Body of pancreas (tissue), 4 donors: ENCODE data around the gene ZNF654. TPM values are rescaled to one million over a fixed set of nuclear protein-coding genes. Genes with fewer than 3 reads are reported as not detected.

Experiments
- ATAC-seq: fragments of 150-250 bp; one replicate; pipeline ENCODE4 v1.9.1; 2016
- DNase-seq, 4 donors: peaks; one replicate each; pipeline ENCODE4 v3.0.0-alpha.2; 2019
- H3K27ac ChIP-seq, 4 donors: fragments of 200-600 bp; sonication (generic); 1 replicate in 3 of 4; 2 replicates in 1 of 4; pipeline versions ENCODE4 v1.5.1 to v1.6.1; 2016 to 2019; ENCODE audit warnings: mild to moderate bottlenecking in 1 of 4, mixed read lengths in 1 of 4, moderate library complexity in 1 of 4
- H3K27me3 ChIP-seq, 2 donors: fragments of 200-600 bp; sonication (generic); one replicate each; pipeline ENCODE4 v1.6.0; 2016; ENCODE audit warnings: mild to moderate bottlenecking in 1 of 2
- H3K36me3 ChIP-seq, 2 donors: fragments of 200-600 bp; sonication (generic); replicated peaks in 1 of 2; 2 replicates each; pipeline ENCODE4 v1.5.1; 2016; ENCODE audit warnings: low read depth in 2 of 2; ENCODE audit not compliant: insufficient read depth in 1 of 2
- H3K4me1 ChIP-seq: fragments of 200-600 bp; sonication (generic); one replicate; pipeline ENCODE4 v1.6.0; 2016
- H3K4me3 ChIP-seq, 2 donors: fragments of 200-600 bp; sonication (generic); 1 replicate in 1 of 2; 2 replicates in 1 of 2; pipeline ENCODE4 v1.5.1; 2016 to 2019
- H3K9me3 ChIP-seq, 3 donors: fragments of 200-600 bp; sonication (generic); 1 replicate in 2 of 3; 2 replicates in 1 of 3; pipeline ENCODE4 v1.5.1; 2016
- POLR2A ChIP-seq, 3 donors: fragments of 450-650 bp; IDR thresholded peaks; one replicate each; pipeline ENCODE4 v1.6.1; 2016; ENCODE audit warnings: antibody characterized with exemption in 3 of 3, mild to moderate bottlenecking in 2 of 3
- WGBS, 2 donors: methylation state at CpG; one replicate each; pipeline ENCODE4 v1.1.5; 2017; 5-methylcytosine and 5-hydroxymethylcytosine counted together
- intact Hi-C: fragments of 100-400 bp; cut with DNase I; formaldehyde crosslinking; loops from one replicate; pipeline ENCODE4 v1.15.1; 2023
- total RNA-seq, 2 donors: library from RNA; depleted of rRNA; stranded (reverse); fragments of >200 nt; gene quantifications; one replicate each; pipeline ENCODE4 v1.1.0, GENCODE V29; 2016
- TF ChIP-seq, protein P1 (sequence below), 7 experiments: fragments of 450-650 bp in 4 of 7; fragments of 200-600 bp in 3 of 7; sonication (generic) in 3 of 7; IDR thresholded peaks; one replicate each; pipeline ENCODE4 v1.5.1; 2016 to 2019; ENCODE audit warnings: antibody characterized with exemption in 7 of 7

ZNF654 gene
- total RNA-seq, 2 donors from 2014 or later, result 4.3 to 7.0 TPM

DNA sequence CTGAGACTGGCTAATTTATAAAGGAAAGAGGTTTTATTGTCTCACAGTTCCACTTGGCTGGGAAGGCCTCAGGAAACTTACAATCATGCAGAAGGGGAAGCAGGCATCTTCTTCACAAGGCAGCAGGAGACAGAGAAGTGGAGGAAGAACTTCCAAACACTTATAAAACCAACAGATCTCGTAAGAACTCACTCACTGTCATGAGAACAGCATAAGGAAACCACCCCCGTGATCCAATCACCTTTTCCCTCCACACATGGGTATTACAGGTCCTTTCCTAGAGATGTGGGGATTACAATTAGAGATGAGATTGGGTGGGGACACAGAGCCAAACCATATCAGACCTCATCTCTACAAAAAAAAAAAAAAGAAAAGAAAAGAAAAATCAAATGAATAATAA lies 26.0 kb upstream of the ZNF654 start:
- no peak for TF ChIP-seq POLR2A (IDR thresholded peaks at IDR 0.05)
- TF ChIP-seq, protein P1, sequence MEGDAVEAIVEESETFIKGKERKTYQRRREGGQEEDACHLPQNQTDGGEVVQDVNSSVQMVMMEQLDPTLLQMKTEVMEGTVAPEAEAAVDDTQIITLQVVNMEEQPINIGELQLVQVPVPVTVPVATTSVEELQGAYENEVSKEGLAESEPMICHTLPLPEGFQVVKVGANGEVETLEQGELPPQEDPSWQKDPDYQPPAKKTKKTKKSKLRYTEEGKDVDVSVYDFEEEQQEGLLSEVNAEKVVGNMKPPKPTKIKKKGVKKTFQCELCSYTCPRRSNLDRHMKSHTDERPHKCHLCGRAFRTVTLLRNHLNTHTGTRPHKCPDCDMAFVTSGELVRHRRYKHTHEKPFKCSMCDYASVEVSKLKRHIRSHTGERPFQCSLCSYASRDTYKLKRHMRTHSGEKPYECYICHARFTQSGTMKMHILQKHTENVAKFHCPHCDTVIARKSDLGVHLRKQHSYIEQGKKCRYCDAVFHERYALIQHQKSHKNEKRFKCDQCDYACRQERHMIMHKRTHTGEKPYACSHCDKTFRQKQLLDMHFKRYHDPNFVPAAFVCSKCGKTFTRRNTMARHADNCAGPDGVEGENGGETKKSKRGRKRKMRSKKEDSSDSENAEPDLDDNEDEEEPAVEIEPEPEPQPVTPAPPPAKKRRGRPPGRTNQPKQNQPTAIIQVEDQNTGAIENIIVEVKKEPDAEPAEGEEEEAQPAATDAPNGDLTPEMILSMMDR (IDR thresholded peaks at IDR 0.05), result no peak
- no peak overlapping the region for H3K27ac ChIP-seq
- no peak for ATAC-seq

DNA sequence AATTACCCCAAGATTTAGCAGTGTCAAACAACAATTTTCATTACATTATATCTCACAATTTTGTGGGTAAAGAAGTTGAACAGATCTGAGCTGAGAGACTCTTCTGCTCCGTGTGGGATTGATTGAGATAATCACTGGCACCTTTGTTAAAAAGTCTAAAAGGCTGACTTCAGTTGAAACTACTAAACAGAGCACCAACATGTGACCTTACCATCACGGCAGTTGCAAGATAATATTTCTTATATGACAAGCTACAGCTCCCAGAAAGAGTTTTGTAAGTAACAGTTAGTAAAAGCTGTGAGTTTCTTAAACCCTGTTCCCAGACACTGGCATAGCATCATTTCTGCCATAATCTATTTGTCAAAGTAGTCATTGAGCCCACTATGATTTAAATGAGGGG lies 25.2 kb upstream of the ZNF654 start:
- Histone ChIP-seq H3K4me1 (peaks cover 12% of the 10 kb centered on the region), H3K36me3 (no peaks in the 10 kb centered on the region), H3K4me3 (no peak overlapping the region), H3K27me3 (no peaks in the 10 kb centered on the region), H3K27ac (no peak overlapping the region), H3K9me3 (no peaks in the 10 kb centered on the region)
- intact Hi-C loops, result no loop called here
- ATAC-seq (no peak), DNase-seq (no peak)
- WGBS, 2 donors, result 38 to 40% methylated on average over 2 of the region's 2 CpGs
- TF ChIP-seq, protein P1 (IDR thresholded peaks at IDR 0.05), result no peak
- TF ChIP-seq POLR2A (IDR thresholded peaks at IDR 0.05), result no peak

More for the DNA sequence above, 26.0 kb upstream of the ZNF654 start:
- Histone ChIP-seq H3K4me3 (no peak overlapping the region), H3K4me1 (peaks cover 12% of the 10 kb centered on the region), H3K27me3 (no peaks in the 10 kb centered on the region), H3K36me3 (no peaks in the 10 kb centered on the region), H3K9me3 (no peaks in the 10 kb centered on the region)
- intact Hi-C loops, result no loop called here
- no peak for DNase-seq
- 85 to 90% methylated on average over 2 of the region's 2 CpGs for WGBS, 2 donors

DNA sequence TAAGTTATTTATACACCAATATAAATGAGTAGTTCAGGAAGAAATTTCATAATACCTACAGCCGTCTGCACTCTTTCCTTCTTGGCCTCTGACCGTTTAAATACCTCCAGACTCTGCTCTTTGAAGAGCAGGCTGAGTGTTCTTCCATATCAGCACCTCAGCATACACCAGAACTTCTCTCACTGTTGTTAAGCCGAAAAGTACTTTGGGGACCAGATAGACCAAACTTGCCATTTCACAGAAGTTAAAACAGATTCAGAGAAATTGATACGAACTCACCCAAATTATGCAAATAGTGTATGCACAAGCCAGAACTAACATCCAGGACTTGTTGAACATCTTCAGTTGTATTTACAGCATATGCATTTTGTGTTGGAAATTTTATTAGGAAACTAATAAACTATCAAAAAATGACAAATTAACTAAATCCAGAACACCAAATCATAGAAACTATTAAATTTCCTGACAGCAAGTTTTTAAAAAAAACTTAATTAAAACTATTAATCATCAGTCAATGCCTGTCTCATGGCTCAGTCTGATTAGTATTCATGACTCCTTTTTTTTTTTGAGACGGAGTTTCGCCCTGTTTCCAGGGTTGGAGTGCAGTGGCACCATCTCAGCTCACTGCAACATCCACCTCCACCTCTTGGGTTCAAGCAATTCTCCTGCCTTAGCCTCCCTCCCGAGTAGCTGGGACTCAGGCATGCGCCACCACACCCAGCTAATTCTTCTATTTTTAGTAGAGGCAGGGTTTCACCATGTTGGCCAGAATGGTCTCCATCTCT lies 24.4 kb upstream of the ZNF654 start:
- Histone ChIP-seq H3K9me3 (no peaks in the 10 kb centered on the region), H3K27me3 (no peaks in the 10 kb centered on the region), H3K4me3 (no peak overlapping the region), H3K36me3 (no peaks in the 10 kb centered on the region), H3K4me1 (peaks cover 12% of the 10 kb centered on the region), H3K27ac (no peak overlapping the region)
- DNase-seq (no peak), ATAC-seq (no peak)
- 71 to 83% methylated on average over 8 of the region's 8 CpGs for WGBS, 2 donors
- TF ChIP-seq, protein P1 (IDR thresholded peaks at IDR 0.05), result no peak
- TF ChIP-seq POLR2A (IDR thresholded peaks at IDR 0.05), result no peak
- intact Hi-C loops, result no loop called here

GRCh38 chr3:88036221-88036620 lies 22.8 kb upstream of the ZNF654 start:
- no peak for ATAC-seq
- H3K27ac ChIP-seq, result no peak overlapping the region
- H3K36me3 ChIP-seq, result no peaks in the 10 kb centered on the region
- 81 to 84% methylated on average over 5 of the region's 5 CpGs for WGBS, 2 donors
- no peaks in the 10 kb centered on the region for H3K9me3 ChIP-seq
- no peak for DNase-seq
- TF ChIP-seq, protein P1 (IDR thresholded peaks at IDR 0.05), result no peak
- TF ChIP-seq POLR2A (IDR thresholded peaks at IDR 0.05), result no peak
- intact Hi-C loops, result no loop called here
- H3K4me1 ChIP-seq, result peaks cover 10% of the 10 kb centered on the region
- H3K27me3 ChIP-seq, result no peaks in the 10 kb centered on the region
- no peak overlapping the region for H3K4me3 ChIP-seq

- no peak overlapping the region for H3K27ac ChIP-seq
- WGBS, 2 donors, result 36 to 37% methylated on average over 2 of the region's 2 CpGs
- H3K4me3 ChIP-seq, result no peak overlapping the region
- ATAC-seq, result no peak
- no peaks in the 10 kb centered on the region for H3K36me3 ChIP-seq
- H3K9me3 ChIP-seq, result no peaks in the 10 kb centered on the region
- no peak for DNase-seq
- no peaks in the 10 kb centered on the region for H3K4me1 ChIP-seq
- TF ChIP-seq, protein P1 (IDR thresholded peaks at IDR 0.05), result no peak
- no peak for TF ChIP-seq POLR2A (IDR thresholded peaks at IDR 0.05)
- intact Hi-C loops, result no loop called here
- no peaks in the 10 kb centered on the region for H3K27me3 ChIP-seq
Measured at GRCh38 chr3:88038566-88038965, 20.5 kb upstream of the ZNF654 start.
